ENCODE measurements around the gene SLC35E4. TPM values are rescaled to one million over a fixed set of nuclear protein-coding genes. Genes with fewer than 3 reads are reported as not detected.

SLC35E4 gene
- total and polyA plus RNA-seq, 2 experiments from 2014 or later, result 2.6 to 11.3 TPM

GRCh38 chr22:30607939-30608338 lies 27.6 kb upstream of the SLC35E4 start (continued):
- TF ChIP-seq ZNF462 (CRISPR knock-in tag; IDR thresholded peaks at IDR 0.05) (no peak), REST (IDR thresholded peaks at IDR 0.05; ENCODE audit: unreplicated experiment) (no peak), CREB1 (CRISPR knock-in tag; IDR thresholded peaks at IDR 0.05; ENCODE audit: low read depth) (no peak), STAT1 (IDR thresholded peaks at IDR 0.05; ENCODE audit: unreplicated experiment) (no peak), EZH2 (IDR thresholded peaks at IDR 0.05; ENCODE audit: low read depth, unreplicated experiment) (no peak), EZH2phosphoT487 (IDR thresholded peaks at IDR 0.05; ENCODE audit: unreplicated experiment) (no peak), POLR2AphosphoS5 (IDR thresholded peaks at IDR 0.05; ENCODE audit: low read depth) (no peak), ZNF114 (CRISPR knock-in tag; IDR thresholded peaks at IDR 0.05) (no peak)
